ENCODE data around the gene SHROOM2.

DNA sequence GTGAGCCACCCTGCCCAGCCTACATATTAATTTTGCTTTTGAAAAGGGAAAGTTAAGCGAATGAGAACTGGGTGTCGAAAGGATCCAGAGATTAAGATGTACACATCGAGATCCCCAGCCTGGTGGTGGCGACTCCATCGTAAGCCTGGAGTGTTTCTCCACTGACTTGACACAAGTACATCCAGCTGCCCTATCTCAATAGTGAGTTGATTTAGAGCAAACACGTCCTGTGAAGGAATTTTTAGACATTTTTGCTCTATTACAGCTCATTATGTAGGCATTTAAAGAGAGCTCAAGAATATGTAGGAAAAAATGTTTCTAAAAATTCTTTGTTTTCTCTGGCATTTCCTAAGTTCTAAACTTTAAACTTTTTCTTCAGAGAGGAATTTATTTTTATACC lies 169.3 kb downstream of the SHROOM2 start:
- no peak for TF ChIP-seq ARNT (IDR thresholded peaks at IDR 0.05)
- TF ChIP-seq FOXK2 (IDR thresholded peaks at IDR 0.05): no peak
- TF ChIP-seq SP1 (IDR thresholded peaks at IDR 0.05): no peak
- TF ChIP-seq CTBP1 (IDR thresholded peaks at IDR 0.05; ENCODE audit: borderline replicate concordance): no peak
- TF ChIP-seq ELF4 (IDR thresholded peaks at IDR 0.05): no peak
- TF ChIP-seq FOXM1 (IDR thresholded peaks at IDR 0.05; ENCODE audit: borderline replicate concordance): no peak
- no peak for TF ChIP-seq BHLHE40 (IDR thresholded peaks at IDR 0.05; ENCODE audit: borderline replicate concordance)
- TF ChIP-seq, protein P1, sequence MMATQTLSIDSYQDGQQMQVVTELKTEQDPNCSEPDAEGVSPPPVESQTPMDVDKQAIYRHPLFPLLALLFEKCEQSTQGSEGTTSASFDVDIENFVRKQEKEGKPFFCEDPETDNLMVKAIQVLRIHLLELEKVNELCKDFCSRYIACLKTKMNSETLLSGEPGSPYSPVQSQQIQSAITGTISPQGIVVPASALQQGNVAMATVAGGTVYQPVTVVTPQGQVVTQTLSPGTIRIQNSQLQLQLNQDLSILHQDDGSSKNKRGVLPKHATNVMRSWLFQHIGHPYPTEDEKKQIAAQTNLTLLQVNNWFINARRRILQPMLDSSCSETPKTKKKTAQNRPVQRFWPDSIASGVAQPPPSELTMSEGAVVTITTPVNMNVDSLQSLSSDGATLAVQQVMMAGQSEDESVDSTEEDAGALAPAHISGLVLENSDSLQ (IDR thresholded peaks at IDR 0.05): no peak
- TF ChIP-seq SUZ12 (IDR thresholded peaks at IDR 0.05): no peak
